Body of pancreas (tissue), 4 donors: ENCODE data around the gene CTNNA2.

Experiments
- POLR2A ChIP-seq, 3 donors: fragments of 450-650 bp; IDR thresholded peaks; one replicate each; pipeline ENCODE4 v1.6.1; 2016; ENCODE audit warnings: antibody characterized with exemption in 3 of 3, mild to moderate bottlenecking in 2 of 3
- TF ChIP-seq, protein P1 (sequence below), 7 experiments: fragments of 450-650 bp in 4 of 7; fragments of 200-600 bp in 3 of 7; sonication (generic) in 3 of 7; IDR thresholded peaks; one replicate each; pipeline ENCODE4 v1.5.1; 2016 to 2019; ENCODE audit warnings: antibody characterized with exemption in 7 of 7

DNA sequence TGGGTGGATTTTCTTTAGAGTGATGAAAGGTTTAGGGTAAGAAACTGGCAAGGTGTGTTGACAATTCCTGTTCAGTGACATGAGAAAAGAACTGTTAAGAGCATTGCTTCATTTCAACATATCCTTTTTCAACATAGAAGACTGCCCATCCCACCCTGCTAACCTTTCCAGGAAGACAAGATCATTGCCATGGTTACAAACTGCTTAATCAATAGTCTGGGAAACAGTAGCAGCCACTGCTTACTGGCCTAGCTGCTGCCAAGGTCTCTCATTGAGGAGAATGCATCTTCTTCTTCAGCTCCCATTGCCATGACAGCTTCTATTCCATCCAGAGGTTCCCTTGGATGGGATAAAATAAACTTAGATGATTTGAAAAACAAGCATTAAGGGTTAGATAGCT lies 579.6 kb downstream of the CTNNA2 start:
- TF ChIP-seq, protein P1, sequence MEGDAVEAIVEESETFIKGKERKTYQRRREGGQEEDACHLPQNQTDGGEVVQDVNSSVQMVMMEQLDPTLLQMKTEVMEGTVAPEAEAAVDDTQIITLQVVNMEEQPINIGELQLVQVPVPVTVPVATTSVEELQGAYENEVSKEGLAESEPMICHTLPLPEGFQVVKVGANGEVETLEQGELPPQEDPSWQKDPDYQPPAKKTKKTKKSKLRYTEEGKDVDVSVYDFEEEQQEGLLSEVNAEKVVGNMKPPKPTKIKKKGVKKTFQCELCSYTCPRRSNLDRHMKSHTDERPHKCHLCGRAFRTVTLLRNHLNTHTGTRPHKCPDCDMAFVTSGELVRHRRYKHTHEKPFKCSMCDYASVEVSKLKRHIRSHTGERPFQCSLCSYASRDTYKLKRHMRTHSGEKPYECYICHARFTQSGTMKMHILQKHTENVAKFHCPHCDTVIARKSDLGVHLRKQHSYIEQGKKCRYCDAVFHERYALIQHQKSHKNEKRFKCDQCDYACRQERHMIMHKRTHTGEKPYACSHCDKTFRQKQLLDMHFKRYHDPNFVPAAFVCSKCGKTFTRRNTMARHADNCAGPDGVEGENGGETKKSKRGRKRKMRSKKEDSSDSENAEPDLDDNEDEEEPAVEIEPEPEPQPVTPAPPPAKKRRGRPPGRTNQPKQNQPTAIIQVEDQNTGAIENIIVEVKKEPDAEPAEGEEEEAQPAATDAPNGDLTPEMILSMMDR (IDR thresholded peaks at IDR 0.05) = no peak
- no peak for TF ChIP-seq POLR2A (IDR thresholded peaks at IDR 0.05)
